ENCODE results near the gene PRKN.

PRKN gene

GRCh38 chr6:161546632-161547031 lies 1180.9 kb downstream of the PRKN start:
- TF ChIP-seq CTCF (IDR thresholded peaks at IDR 0.05; ENCODE audit: low read depth, low read length) = no peak
- H3K4me3 ChIP-seq (ENCODE audit: low read depth, low read length) = no peak overlapping the region

GRCh38 chr6:161545741-161546140 lies 1181.8 kb downstream of the PRKN start:
- H3K4me3 ChIP-seq (ENCODE audit: low read depth, low read length) = no peak overlapping the region
- no peak for TF ChIP-seq CTCF (IDR thresholded peaks at IDR 0.05; ENCODE audit: low read depth, low read length)

DNA sequence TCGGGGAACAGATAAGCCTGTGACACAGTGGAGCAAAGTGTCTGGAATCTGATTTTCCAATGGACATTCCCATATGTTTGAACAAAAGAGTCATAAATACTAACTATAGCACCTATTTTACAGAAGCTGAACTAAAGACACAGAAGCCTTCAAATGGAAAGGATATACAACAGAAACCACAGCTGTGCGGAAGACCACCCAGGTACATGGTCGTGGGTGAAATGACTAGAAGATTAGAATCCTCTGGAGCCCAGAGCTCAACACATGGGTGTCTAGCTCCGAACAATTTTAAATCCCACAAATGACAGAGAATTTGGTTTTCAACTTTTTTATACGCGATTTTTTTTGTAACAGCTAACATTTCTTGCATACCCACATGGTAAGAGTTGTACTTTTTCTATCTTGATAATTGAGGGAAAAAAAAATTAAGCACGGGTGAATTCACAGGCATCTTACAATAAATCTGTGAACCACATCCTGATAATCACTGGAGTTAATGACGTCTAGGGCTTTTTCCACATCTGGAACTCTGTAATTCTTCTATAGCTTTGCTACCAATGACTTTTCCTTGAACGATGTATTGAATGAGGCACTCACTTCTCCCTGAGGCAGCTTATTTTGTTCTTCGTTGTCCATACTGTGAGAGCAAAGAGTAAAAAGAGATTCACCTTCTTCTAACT lies 1182.6 kb downstream of the PRKN start:
- no peak overlapping the region for H3K4me3 ChIP-seq (ENCODE audit: low read depth, low read length)
- no peak for TF ChIP-seq CTCF (IDR thresholded peaks at IDR 0.05; ENCODE audit: low read depth, low read length)

GRCh38 chr6:161543684-161544309 lies 1183.8 kb downstream of the PRKN start:
- TF ChIP-seq CTCF (IDR thresholded peaks at IDR 0.05; ENCODE audit: low read depth, low read length) = no peak
- H3K4me3 ChIP-seq (ENCODE audit: low read depth, low read length) = no peak overlapping the region

GRCh38 chr6:161542346-161542980 lies 1185.1 kb downstream of the PRKN start:
- TF ChIP-seq CTCF (IDR thresholded peaks at IDR 0.05; ENCODE audit: low read depth, low read length) = no peak
- H3K4me3 ChIP-seq (ENCODE audit: low read depth, low read length) = no peak overlapping the region

- no peak for TF ChIP-seq CTCF (IDR thresholded peaks at IDR 0.05; ENCODE audit: low read depth, low read length)
- H3K4me3 ChIP-seq (ENCODE audit: low read depth, low read length) = no peak overlapping the region
Observed at GRCh38 chr6:161540532-161540931, 1187.0 kb downstream of the PRKN start.

- no peak overlapping the region for H3K4me3 ChIP-seq (ENCODE audit: low read depth, low read length)
- TF ChIP-seq CTCF (IDR thresholded peaks at IDR 0.05; ENCODE audit: low read depth, low read length) = no peak
Observed at GRCh38 chr6:161536224-161536630, 1191.3 kb downstream of the PRKN start.

All from WI38 (cell line).